IPS-20b (cell line): Measurements from ENCODE around the gene TMEM164.

ENCODE experiments used
- H3K27ac ChIP-seq: one replicate; pipeline ENCODE4 v1.5.1; 2013; ENCODE audit warnings: low read length
- H3K27me3 ChIP-seq: 2 replicates; pipeline ENCODE4 v1.6.1; 2013; ENCODE audit warnings: mild to moderate bottlenecking, low read length, inconsistent platforms; ENCODE audit not compliant: insufficient read depth
- H3K36me3 ChIP-seq: 2 replicates; pipeline ENCODE4 v1.6.1; 2013; ENCODE audit warnings: low read depth, mild to moderate bottlenecking, inconsistent platforms, low read length, moderate library complexity; ENCODE audit not compliant: insufficient read depth
- H3K4me1 ChIP-seq: 2 replicates; pipeline ENCODE4 v1.6.1; 2013; ENCODE audit warnings: mild to moderate bottlenecking, control low read depth, inconsistent platforms, low read length, moderate library complexity; ENCODE audit not compliant: insufficient read depth
- H3K4me3 ChIP-seq: 2 replicates; pipeline ENCODE4 v1.5.1; 2013; ENCODE audit warnings: mild to moderate bottlenecking, low read length, inconsistent platforms
- H3K9ac ChIP-seq: 2 replicates; pipeline ENCODE4 v1.6.1; 2013; ENCODE audit warnings: low read depth, mild to moderate bottlenecking, inconsistent platforms, low read length, moderate library complexity
- H3K9me3 ChIP-seq: 2 replicates; pipeline ENCODE4 v1.6.1; 2013; ENCODE audit warnings: mild to moderate bottlenecking, low read depth, low read length, inconsistent platforms; ENCODE audit not compliant: insufficient read depth

The TMEM164 gene

GRCh38 chrX:110026099-110026844 is 23.4 kb downstream of the TMEM164 start:
- no peak overlapping the region for H3K9ac ChIP-seq
- H3K4me3 ChIP-seq = no peak overlapping the region
- H3K27me3 ChIP-seq = no peaks in the 10 kb centered on the region
- H3K4me1 ChIP-seq = no peaks in the 10 kb centered on the region; the same call in 1 of the 2 replicates
- no peaks in the 10 kb centered on the region for H3K36me3 ChIP-seq
- H3K27ac ChIP-seq = no peak overlapping the region
- H3K9me3 ChIP-seq = no peaks in the 10 kb centered on the region

- Histone ChIP-seq H3K9ac (no peak overlapping the region), H3K9me3 (no peaks in the 10 kb centered on the region), H3K27me3 (no peaks in the 10 kb centered on the region), H3K36me3 (no peaks in the 10 kb centered on the region), H3K4me3 (no peak overlapping the region), H3K27ac (no peak overlapping the region), H3K4me1 (no peaks in the 10 kb centered on the region)
Observed at GRCh38 chrX:110032534-110033147, 29.7 kb downstream of the TMEM164 start.

- Histone ChIP-seq H3K9ac (no peak overlapping the region), H3K4me3 (no peak overlapping the region), H3K9me3 (no peaks in the 10 kb centered on the region), H3K36me3 (no peaks in the 10 kb centered on the region), H3K27me3 (no peaks in the 10 kb centered on the region), H3K4me1 (no peaks in the 10 kb centered on the region), H3K27ac (no peak overlapping the region)
Observed at GRCh38 chrX:110034036-110034435, 31.1 kb downstream of the TMEM164 start.

DNA sequence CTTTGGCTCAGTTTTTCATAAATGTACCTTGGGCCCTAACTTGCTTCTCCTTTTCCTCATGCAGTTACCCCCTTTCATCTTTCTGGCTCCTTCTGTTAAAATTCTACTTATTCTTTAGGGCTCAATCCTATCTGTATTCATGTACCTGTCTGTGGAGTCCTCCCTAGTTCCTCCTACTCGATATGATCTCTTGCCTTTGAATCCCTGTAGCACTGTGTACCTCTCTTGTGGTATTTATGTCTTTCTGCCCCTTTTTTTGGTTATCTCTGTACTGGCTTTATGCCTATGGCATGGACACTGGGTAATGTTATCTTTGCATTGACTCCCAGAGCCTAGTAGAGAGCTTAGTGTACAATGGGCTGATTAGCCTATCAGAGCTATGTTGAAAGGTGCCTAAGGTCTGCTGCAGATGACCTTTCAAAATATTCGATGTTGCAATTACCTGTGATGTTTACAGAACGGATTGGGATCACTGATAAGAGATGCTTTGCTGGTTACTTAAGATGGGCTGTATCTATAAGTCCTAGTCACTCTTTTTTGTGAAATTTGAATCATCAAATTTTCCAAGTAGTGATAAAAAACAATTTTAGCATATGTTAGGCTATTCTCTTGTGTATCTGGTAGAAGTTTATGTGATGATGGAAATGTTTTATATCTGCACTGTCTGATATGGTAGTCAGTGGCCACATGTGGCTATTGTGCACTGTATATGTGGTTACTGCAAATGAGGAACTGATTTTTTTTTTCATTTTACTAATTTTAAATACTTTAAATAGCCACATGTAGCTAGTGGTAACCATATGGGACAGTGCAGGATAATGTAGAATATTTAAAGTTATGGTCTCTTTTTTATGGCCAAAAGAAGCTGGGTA is 33.5 kb downstream of the TMEM164 start:
- H3K27ac ChIP-seq = no peak overlapping the region
- H3K4me3 ChIP-seq = no peak overlapping the region

GRCh38 chrX:110037178-110037577 is 34.3 kb downstream of the TMEM164 start:
- no peak overlapping the region for H3K9ac ChIP-seq
- no peaks in the 10 kb centered on the region; the same call in 1 of the 2 replicates for H3K4me1 ChIP-seq
- H3K4me3 ChIP-seq = no peak overlapping the region
- H3K27me3 ChIP-seq = no peaks in the 10 kb centered on the region
- H3K36me3 ChIP-seq = no peaks in the 10 kb centered on the region
- no peaks in the 10 kb centered on the region for H3K9me3 ChIP-seq
- no peak overlapping the region for H3K27ac ChIP-seq

More for the DNA sequence above, 33.5 kb downstream of the TMEM164 start:
- Histone ChIP-seq H3K9me3 (no peaks in the 10 kb centered on the region), H3K36me3 (no peaks in the 10 kb centered on the region), H3K4me1 (no peaks in the 10 kb centered on the region; the same call in 1 of the 2 replicates), H3K9ac (no peak overlapping the region), H3K27me3 (no peaks in the 10 kb centered on the region)

- Histone ChIP-seq H3K36me3 (no peaks in the 10 kb centered on the region), H3K27me3 (no peaks in the 10 kb centered on the region), H3K9me3 (no peaks in the 10 kb centered on the region), H3K4me3 (no peak overlapping the region), H3K4me1 (no peaks in the 10 kb centered on the region; the same call in 1 of the 2 replicates), H3K27ac (no peak overlapping the region), H3K9ac (no peak overlapping the region)
Observed at GRCh38 chrX:110038900-110039299, 36.0 kb downstream of the TMEM164 start.

GRCh38 chrX:110041980-110042379 is 39.1 kb downstream of the TMEM164 start:
- H3K4me1 ChIP-seq = peaks cover 10% of the 10 kb centered on the region
- H3K4me3 ChIP-seq = no peak overlapping the region
- no peaks in the 10 kb centered on the region for H3K27me3 ChIP-seq
- H3K27ac ChIP-seq = no peak overlapping the region
- H3K9ac ChIP-seq = no peak overlapping the region
- H3K36me3 ChIP-seq = no peaks in the 10 kb centered on the region
- H3K9me3 ChIP-seq = no peaks in the 10 kb centered on the region

- Histone ChIP-seq H3K36me3 (no peaks in the 10 kb centered on the region), H3K27me3 (no peaks in the 10 kb centered on the region), H3K9me3 (no peaks in the 10 kb centered on the region), H3K9ac (no peak overlapping the region), H3K4me3 (no peak overlapping the region), H3K4me1 (peaks cover 16% of the 10 kb centered on the region), H3K27ac (no peak overlapping the region)
Observed at GRCh38 chrX:110042496-110042895, 39.6 kb downstream of the TMEM164 start.

DNA sequence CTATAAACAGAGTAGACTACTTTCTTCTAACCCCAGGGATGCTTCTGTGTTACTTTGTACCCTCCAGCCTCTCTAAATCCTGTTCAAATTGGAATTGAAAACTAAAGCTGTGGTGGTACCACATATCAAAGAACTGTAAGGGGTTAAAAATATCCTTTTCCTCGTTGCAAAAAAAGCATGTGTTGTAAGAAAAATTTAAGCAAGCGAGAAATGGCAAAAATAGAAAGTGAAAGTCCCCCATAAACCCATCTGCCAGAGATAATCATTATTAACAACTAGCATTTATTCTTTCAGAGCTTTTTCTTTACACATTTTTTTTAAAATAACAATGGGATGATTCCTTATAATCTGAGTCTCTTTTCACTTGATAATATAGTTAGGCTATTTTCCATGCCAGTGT is 40.6 kb downstream of the TMEM164 start:
- no peak overlapping the region for H3K9ac ChIP-seq
- H3K4me1 ChIP-seq = peaks cover 18% of the 10 kb centered on the region
- no peak overlapping the region for H3K4me3 ChIP-seq
- no peak overlapping the region for H3K27ac ChIP-seq
- H3K36me3 ChIP-seq = no peaks in the 10 kb centered on the region
- H3K9me3 ChIP-seq = no peaks in the 10 kb centered on the region
- H3K27me3 ChIP-seq = no peaks in the 10 kb centered on the region

DNA sequence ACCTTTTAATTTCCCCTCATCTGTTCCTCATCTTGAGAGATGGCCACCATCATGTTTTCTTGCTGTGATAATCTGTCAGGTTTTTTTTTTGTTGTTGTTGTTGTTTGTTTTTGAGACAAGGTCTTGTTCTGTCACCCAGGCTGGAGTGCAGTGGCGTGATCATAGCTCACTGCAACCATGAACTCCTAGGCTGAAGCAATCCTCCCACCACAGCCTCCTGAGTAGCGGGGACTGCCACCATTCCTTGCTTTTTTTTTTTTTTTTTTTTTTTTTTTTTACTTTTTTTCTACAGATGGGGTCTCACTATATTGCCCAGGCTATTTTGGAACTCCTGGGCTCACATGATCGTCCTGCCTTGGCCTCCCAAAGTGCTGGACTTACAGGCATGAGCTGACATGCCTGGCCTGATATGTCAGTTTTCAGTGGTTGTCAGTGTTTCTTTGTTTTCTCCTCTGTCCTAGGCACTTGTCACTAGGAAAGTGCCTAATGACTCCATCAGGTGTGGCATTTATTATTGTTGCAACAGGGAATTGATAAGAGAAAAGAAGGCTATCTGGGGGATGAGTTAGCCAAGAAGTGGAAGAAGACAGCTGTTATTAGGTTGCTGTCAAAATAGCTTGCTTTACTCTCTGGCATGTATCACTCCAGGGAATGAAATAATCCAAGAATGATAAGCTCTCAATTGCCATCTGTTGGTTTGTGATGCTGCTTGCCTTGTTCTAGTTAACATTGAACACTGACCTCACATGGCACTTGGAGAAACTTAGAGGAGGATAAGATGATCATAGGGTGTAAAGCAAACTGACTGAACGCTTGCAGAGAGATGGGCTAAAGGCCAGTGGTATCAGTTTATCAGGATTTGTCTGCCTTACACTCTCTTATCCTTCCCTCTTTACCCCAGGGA is 41.7 kb downstream of the TMEM164 start:
- Histone ChIP-seq H3K9me3 (no peaks in the 10 kb centered on the region), H3K4me3 (no peak overlapping the region), H3K27ac (no peak overlapping the region), H3K27me3 (no peaks in the 10 kb centered on the region), H3K36me3 (no peaks in the 10 kb centered on the region), H3K4me1 (peaks cover 18% of the 10 kb centered on the region; the same call in 1 of the 2 replicates), H3K9ac (no peak overlapping the region)

DNA sequence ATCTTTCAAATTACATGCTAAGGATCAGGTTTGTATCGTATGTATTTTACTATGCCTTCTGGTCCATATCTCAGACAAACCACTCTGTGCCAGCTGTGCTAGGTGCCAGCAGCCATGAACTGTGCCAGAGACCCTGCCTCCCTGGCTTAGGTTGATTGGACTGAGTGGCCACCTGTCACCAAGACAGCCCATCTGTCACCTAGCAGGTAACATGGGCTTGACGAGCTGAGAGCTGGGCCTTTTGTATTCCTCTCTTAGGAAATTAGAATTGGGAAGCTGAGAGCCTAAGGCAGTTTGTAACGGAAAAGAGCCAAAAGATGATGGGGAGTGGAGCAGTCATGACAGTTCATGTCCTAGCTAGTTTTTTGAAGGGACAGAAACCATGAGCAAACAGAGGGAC is 42.5 kb downstream of the TMEM164 start:
- Histone ChIP-seq H3K9me3 (no peaks in the 10 kb centered on the region), H3K27me3 (no peaks in the 10 kb centered on the region), H3K4me3 (no peak overlapping the region), H3K27ac (no peak overlapping the region), H3K4me1 (peaks cover 21% of the 10 kb centered on the region; the same call in 1 of the 2 replicates), H3K9ac (no peak overlapping the region), H3K36me3 (no peaks in the 10 kb centered on the region)
